Measurements from ENCODE around the gene CYP3A7.
A peak's percentile ranks its signal among the peaks of the same experiment; 100 is the strongest.

DNA sequence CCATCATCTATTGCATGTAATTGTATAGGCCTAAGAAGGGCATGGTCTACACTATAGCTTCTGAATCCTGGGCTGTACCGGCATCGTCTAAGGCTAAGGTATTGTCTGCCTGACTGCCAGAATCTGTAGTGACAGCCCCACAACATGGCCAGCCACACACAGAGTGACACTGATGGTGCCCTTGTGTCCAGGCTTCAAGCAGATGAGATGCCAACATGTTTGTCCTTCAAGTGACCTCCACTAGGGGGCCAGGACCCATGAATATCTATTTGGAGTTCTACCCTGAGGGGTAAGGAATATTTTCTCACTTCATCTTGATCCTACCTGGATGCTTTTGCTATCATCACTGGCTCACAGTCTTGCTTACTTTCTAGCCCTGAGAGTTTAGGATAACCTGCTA is 1.5 kb downstream of the CYP3A7 start:
- TF ChIP-seq CTCF (IDR thresholded peaks at IDR 0.05) (peak in 2 of 12 donors; percentile 6 to 18), POLR2A (IDR thresholded peaks at IDR 0.05) (no peak)
